GM12864 (cell line): ENCODE results near the gene TNFRSF14.

Experiments used
- DNase-seq: peaks from one replicate; pipeline ENCODE4 v3.0.0-alpha.2; 2011; ENCODE audit warnings: low read depth
- H3K4me3 ChIP-seq: 2 replicates; pipeline ENCODE4 v1.5.1; 2011; ENCODE audit warnings: mild to moderate bottlenecking, low read depth, low read length, control low read depth
- TF ChIP-seq, protein P1 (sequence below): IDR thresholded peaks from 2 replicates; pipeline ENCODE4 v1.5.1; 2011; ENCODE audit warnings: low read depth, mild to moderate bottlenecking, moderate library complexity, low read length, control low read depth, inconsistent platforms; ENCODE audit errors: missing control alignments

Gene TNFRSF14

DNA sequence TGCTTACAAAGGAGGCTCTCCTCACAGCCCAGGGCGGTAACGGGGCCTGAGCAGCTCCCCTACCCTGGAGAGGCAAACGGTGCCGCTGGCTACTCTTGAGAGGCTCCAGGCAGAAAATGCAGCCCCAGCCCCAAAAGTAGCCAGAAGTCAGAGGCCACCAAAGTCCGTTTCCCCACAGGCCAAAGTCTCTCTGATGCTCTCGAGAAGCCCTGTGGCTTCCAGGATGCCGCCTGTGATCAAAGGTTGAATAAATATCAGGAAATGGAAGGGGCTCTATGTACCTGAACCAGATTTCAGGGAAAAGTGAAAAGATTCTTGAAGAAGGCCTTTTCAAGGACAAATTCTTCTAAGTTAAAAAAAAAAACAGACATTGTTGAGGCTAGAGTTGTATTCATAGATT is 33.9 kb upstream of the TNFRSF14 start:
- TF ChIP-seq, protein P1, sequence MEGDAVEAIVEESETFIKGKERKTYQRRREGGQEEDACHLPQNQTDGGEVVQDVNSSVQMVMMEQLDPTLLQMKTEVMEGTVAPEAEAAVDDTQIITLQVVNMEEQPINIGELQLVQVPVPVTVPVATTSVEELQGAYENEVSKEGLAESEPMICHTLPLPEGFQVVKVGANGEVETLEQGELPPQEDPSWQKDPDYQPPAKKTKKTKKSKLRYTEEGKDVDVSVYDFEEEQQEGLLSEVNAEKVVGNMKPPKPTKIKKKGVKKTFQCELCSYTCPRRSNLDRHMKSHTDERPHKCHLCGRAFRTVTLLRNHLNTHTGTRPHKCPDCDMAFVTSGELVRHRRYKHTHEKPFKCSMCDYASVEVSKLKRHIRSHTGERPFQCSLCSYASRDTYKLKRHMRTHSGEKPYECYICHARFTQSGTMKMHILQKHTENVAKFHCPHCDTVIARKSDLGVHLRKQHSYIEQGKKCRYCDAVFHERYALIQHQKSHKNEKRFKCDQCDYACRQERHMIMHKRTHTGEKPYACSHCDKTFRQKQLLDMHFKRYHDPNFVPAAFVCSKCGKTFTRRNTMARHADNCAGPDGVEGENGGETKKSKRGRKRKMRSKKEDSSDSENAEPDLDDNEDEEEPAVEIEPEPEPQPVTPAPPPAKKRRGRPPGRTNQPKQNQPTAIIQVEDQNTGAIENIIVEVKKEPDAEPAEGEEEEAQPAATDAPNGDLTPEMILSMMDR = no peak
- H3K4me3 ChIP-seq = no peak overlapping the region
- no peak for DNase-seq

DNA sequence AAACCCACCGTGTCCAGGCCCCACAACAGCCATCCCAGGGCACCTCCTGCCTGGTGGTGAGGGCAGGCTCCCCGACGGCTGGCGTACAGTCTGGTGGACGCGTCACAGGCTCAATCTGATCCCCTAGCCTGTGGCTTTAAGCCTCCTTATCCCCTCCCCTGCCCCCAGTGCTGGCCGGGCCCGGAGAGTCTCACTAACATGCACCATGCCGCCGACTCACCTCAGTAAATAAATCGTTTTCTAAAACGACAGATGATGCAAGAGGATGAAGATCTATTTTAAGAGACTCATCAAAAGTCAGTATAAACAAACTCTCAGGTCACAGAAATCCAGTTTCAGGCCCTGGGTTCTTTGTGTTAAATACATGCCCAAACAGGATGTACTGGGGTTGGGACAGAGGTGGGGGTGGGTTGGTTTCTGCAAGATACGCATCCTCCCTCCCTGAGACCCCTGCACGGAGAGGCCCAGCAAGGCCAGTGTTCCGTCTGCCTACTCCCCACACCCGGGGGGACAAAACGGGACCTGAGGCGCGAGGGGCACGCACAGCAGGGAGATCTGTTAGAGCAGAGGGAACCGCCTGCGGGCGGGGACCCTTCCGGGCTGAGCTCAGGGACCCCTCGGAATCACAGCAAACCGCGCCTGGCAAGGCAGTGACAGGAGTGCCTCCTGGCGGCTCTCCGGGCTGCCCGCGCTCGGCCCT is 32.8 kb upstream of the TNFRSF14 start:
- H3K4me3 ChIP-seq = no peak overlapping the region
- DNase-seq = no peak
- TF ChIP-seq, protein P1 = peak; percentile 30

DNA sequence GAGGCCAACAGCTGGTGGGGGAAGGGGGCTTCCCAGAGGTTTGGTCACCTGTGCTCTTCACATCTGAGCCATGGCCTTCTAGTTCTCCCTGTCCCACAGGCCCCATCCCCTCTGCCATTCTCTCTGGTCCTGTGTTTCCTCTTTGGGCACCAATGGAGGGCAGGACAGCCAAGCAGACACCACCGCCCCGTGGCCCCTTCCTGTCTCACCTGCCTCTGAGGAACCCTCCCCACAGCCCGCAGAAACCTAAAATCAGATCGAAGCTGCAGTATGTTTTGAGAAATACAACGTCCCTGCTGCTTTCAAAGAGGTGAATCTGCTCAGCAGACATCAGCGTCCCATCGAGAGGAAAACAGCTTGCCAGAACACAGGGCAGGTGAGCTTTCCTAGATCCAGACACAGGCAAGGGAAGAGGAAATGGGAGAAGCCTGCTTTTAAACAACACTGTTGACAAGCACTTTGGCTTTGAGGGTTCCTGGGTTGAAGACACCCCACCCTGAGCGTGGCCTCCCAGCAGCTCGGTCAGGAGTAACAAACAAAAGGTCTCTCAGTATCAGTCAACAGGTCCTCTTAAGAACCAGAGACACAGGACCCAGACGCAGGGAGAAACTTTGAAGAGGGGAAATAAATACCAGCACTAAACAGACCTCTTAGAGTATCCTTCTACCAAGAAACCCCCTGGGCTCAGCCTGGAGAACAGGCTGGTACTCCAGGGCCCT is 32.1 kb upstream of the TNFRSF14 start:
- no peak for DNase-seq
- peak overlapping the region; percentile 8; the same call in 1 of the 2 replicates for H3K4me3 ChIP-seq
- TF ChIP-seq, protein P1 = no peak

- no peak for DNase-seq
- H3K4me3 ChIP-seq = peak overlapping the region; percentile 93
- TF ChIP-seq, protein P1 = no peak
Observed at GRCh38 chr1:2525572-2525919, 30.6 kb upstream of the TNFRSF14 start.

DNA sequence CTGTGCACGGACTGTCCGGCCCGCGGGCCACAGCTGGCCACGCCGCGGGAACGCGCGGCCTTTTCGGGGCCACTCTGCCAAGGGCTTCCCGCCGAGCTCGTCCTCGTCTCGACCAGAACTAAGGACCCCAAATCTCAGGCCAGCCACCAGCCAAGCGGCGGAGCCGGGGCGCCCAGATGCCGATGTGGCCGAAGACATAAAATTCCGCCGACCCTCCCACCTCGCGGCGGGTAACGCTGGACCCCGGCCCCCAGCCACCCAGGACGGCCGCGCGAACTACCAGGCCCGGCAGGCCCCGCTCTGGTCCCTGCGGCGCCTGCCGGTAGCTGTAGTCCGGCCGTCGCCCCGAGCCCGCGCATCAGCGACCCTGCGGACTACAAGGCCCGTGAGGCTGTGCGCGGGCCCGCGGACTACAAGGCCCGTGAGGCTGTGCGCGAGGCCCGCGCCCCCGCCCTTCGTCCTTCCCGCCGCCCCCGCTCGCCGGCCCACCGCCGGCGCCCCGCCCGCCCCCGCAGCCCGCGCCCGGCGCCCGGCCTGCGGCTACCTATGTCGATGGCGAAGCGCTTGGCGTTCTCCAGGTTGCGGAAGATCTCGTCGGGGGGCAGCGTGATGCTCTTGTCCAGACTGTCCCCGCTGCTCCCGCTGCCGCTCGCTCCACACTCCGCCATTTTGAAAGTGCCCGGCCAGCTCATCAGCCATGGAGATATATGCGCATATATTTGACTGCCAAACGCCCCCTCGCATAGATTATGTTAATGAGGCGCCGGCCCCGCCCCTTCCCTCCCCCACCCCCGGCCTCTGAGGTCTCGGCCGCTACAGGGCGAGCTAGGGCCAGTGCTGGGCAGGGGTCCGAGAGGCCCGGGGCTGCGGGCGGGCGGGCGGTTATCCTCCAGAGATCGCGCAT is 30.0 kb upstream of the TNFRSF14 start, which contains the start of gene PANK4:
Gene PANK4 (minus strand): TSS at position 677 of the 904 bp plus-strand sequence. CDS start 9 bp downstream, at position 668.
- peak within 1 kb of the TSS; percentile 93 for H3K4me3 ChIP-seq
- TF ChIP-seq, protein P1 = no peak
- peak; percentile 77 for DNase-seq

DNA sequence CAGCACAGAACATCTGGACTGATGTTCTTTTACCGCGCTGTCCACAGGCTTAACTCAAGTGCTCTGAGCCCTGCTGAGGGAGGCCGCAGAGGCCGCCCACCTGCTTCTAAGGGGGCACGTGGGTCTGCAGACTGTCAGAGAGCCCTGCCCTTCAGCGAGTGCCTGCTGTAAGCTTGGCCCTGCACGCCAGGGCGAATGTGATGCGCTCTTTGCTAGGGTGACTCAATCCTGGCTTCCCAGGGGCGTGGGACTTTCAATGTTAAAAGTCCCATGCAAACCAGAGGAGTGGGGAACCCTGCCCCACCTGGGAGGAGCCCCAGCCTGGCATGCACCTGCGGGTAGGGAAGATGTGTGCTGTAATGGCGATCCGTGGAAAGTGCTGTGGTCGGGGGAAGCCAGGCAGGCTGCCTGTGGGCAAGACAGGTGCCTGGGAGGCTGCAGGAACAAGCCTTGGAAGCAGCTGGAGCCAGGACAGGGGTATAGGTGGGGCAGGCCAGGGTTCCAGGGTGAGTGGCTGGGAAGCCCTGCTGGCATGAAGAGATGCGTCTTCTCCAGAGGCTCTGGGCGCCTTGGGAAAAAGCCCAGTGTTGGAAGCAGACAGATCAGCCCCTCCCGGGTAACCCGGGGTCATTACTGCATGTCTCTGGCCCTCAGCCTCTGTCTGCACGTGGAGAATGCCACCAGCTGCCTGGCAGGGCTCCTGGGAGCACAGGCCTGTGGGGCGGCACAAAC is 29.2 kb upstream of the TNFRSF14 start:
- TF ChIP-seq, protein P1 = no peak
- DNase-seq = peak; percentile 44
- peak overlapping the region; percentile 47 for H3K4me3 ChIP-seq
